Colon (tissue), 2 donors: ENCODE data around the gene P4HA3.

Source experiments
- FAIRE-seq: peaks from 2 replicates; lab custom pipeline; 2012; peaks lifted over from hg19 to GRCh38; lab: Jason Lieb, UNC
- donor health status: control.
- donor health status: control.

Gene P4HA3

DNA sequence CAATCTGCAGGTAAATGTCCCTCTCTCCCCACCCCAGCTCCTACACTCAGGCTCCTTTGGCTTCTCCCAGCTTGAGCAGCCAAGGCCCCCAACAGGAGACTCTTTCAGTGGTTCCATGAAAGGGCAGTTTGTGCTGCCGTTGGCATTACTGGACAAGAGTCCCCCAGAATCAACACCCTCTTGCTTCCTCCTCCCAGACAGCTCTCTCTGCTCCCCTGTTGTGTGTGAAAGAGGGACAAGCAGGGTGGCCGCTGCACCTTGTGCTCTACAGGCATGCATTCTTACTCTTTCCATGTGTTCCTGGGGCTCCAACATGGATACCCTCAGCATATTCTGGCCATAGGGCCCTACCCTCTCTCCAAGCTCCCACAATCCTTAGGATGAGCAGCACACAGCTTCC lies 48.7 kb downstream of the P4HA3 start:
- no peak for FAIRE-seq

DNA sequence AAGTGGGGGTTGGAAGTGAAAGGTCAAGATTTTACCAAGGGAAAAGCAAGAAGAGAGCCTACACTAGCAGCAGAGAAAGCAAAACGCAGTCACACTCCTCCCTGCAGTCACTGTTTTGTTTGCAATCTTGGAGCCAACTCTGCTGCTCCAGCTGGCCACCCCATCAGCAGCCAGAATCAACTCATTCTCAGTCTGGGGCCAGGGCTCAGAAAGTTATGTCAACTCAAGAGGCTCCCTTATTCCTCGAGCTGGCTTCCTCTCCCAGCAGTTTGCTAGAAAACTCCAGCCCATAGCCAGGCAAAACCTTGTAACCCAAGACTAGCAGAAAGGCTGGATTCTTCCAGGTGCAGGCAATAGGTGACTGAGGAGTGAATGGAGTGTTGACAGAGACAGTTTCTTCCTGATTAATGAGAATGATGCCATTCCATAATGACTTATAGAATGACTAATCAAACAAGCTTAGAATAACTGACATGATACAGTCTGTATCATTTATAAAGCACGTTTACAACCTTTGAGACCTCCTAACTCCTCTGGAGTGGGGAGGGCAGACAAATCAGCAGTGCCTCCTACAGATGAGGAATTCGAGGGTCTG lies 53.4 kb downstream of the P4HA3 start:
- no peak for FAIRE-seq

DNA sequence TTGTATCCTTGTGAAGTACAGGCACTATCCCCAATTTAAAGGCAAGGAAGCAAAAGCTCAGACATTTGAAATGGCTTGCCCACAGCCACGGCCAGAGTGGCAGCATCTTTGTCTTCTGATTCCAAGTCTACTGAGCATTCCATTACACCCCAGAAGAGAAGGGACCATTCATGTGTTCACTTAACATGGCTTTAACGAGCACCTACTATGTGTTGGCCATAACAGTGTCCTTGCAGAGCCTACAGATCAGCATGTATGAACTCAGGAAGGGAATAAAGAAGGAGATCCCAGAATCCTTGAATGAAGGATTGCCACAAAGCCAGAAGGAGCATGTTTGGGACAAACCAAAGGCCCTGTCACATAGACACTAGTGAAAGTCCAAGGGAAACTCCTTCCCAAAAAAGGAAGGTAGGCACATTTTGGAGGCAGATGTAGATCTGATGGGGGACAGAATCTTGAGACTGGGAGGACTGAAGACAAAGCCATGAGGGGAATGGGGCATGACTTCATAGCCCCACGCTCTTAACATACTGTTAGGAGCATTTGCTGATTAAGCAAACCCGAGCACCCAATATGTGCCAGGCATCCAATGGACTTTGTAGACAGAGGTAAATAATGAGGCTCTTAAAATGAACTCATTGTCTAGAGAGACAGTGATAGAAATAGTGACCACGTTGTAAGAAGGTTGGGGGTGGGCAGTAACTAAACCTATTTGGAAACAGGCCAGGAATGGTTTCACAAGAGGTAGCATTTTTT lies 54.9 kb downstream of the P4HA3 start:
- no peak for FAIRE-seq

DNA sequence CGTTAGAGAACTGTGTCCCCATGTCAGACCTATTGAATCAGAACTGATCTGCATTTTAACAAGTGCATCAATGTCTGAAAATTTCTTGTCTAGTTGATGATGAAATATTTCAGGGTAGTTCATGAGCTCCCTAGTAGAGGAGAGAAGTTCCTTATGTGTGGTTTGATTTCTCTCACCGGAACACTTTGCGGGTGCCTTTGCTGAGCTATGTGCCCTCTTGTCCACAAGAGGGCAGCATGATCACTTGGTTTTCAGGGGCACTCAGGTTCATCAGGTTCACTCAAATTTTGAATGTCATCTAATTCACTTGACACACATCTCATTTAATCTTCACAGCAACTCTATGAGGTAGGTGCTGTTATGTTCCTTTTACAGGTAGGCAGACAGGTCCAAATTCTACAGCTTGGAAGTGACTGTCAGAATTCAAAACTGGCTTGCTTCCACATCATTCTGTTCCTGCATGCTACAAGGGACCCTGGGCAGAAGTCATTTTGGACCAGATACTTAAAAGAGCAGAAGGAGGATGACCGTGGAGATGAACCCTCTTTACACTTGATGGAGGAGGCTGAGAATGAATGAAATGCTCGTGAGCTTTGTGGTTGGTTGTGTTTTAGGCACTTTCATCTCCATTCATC lies 55.6 kb downstream of the P4HA3 start:
- no peak for FAIRE-seq

DNA sequence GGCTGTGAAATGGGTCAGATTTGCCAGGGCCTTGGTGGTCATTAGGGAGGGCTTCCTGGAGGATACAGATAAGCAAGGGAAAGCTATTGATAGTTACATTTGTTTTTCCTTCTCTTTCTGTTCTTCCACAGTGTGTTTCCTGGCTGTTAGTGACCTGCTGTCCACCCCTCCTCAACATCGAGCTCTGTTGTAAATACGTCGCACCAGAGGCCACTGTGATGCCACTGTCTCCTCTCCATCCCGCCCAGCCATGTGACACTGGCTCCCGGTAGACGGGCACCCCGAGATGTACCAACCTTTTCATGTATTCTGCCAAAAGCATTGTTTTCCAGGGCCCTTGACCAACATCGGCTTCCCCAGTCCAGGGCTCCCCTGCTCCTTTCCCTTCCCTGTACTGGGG lies 58.1 kb downstream of the P4HA3 start:
- FAIRE-seq: no peak

DNA sequence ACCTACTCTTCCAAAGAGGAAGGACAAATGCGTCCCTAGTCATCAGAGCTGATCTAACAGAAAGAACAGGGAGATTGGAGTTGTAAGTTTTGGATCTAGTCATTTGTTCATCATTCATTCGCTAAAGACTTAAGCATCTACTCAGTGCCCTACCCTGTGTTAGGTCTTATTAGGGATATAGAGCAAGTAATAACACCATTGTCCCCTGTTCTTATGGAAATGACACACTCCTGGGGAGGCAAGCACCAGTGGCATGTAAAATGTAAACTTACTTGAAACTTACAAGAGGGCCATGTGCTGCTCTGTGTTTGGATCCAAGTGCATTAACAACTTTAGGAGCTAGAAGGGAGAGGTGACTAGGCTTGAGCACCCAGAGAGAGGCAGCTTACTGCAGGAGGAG lies 61.9 kb downstream of the P4HA3 start:
- FAIRE-seq: no peak

DNA sequence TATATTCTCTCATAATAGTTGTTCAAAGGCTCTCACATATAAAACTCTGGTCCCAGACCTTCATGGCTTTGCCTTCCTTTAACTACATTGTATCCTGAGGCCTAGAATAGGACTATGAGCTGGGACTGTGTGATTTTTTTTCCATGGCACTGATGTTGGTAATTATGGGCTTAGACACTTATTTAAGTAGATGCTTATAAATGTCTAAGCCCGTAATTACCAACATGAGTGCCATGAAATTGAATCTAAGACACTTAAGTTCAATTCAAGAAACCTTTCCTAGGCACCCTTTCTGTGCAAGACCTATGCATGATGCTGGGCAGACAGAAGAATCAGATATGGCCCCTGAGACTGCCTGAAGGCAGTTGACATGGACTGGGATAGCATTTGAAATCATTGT lies 63.0 kb downstream of the P4HA3 start:
- no peak for FAIRE-seq

DNA sequence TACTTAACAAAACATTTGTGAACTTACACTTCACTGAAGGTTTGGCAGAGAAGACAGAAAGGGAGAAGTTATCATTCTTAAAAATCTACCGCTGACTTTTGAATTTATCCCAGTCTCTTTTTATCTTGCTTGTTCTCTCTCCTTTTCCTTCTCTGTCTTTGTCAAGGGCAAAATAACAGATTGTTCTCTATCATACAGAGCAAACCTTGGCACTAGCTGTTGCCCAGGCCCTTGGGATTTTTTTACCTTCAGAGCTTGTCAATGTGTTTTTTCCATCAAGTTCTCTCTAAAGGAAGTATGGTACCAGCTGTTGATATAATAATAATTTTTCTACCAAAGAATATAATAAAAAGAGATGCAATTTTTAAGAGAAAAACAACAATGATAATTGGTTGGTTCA lies 73.2 kb downstream of the P4HA3 start:
- FAIRE-seq: no peak

DNA sequence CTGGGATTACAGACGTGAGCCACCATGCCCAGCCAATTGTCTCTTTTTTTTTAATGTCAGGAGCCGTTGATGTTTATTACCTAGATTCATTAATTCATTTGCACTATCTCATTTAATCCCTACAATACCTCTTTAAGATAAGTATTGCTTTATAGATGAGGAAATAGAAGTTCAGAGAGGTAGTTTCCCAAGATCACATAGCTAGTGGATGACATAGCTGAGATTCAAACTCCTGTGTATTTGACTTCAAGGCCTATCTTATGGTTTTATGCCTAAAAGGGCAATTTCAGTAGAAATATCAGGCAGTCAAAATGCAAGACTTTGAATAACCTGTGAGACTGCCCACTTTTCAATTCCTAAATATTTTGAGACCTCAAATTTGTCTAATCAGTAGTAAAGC lies 73.9 kb downstream of the P4HA3 start:
- FAIRE-seq: no peak

DNA sequence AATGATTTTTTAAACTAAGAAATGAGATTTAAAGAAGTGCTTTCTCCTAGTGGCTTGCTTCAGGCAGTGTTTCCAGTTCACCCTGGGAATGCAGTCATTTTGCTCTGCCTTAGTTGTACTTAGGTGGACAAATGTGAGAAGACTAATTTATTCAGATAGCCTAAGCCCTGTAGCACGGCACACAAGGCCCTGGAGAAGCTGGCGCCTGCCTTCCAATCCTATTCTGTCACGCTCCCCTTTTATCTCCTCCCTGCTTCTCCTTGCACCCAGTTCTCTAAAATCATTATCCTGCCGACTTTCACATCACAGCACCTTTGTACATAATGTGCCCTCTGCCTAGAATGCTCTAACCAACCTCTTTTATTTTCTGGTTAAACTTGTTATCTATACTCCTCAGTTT lies 76.3 kb downstream of the P4HA3 start:
- no peak for FAIRE-seq

DNA sequence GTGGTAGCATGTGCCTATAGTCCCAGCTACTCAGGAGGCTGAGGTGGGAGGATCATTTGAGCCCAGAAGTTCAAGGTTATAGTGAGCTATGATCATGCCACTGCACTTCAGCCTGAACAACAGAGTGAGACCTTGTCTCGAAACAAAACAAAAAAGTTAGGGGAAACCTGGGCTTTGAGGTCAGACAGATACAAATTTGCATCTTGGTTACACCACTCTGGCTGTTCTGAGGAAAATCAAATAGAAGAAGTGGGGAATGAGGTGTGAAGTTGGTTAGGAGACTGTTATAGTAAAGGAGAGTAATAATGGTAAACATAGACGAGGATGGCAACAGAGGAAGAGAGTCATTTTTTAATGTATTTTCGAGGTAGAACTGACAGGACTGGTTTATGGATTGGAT lies 77.8 kb downstream of the P4HA3 start:
- FAIRE-seq: no peak

DNA sequence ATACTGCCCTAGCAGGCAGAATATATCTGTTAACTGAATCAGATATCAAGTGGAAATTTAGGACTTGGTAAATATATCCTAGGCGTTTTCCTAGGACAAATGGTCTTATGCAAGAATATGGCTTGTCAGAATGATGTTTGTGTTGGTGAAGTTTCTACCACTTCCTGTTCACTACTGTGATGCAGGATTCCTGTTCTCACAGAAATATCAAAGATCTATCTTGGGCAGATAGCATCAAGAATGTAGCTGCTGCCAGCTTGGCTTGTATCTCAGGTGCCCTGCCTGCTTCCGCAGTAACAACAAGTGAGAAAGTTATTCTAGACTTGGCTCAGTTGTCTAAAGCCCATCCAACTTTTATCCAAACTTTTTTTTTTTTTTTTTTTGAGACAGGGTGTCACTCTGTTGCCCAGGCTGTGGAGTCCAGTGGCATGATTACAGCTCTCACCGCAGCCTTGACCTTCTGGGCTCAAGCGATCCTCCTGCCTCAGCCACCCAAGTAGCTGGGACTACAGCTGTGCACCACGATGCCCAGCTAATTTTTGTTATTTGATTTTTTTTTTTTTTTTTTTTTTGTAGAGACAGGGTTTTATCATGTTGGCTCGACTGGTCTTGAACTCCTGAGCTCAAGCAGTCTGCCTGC lies 79.0 kb downstream of the P4HA3 start:
- FAIRE-seq: no peak

DNA sequence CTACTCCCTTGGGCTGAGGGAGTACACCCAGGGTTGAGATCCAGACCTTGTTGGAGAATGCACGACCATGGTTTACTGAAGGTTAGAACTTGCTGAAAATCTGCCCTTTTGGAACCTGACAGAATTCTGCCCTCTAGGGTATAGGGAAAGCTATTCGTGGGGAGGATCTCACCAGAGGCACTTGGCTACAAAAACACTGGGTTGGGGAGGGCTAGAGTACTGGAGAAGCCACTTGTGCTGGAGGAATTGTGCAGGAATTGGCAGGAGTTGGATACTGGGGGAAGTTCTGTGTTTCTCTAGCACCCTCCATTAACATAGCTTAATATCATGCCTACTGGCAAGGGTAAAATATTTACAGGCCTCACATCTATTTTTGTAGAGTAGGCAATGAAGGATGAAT lies 84.5 kb downstream of the P4HA3 start:
- no peak for FAIRE-seq

DNA sequence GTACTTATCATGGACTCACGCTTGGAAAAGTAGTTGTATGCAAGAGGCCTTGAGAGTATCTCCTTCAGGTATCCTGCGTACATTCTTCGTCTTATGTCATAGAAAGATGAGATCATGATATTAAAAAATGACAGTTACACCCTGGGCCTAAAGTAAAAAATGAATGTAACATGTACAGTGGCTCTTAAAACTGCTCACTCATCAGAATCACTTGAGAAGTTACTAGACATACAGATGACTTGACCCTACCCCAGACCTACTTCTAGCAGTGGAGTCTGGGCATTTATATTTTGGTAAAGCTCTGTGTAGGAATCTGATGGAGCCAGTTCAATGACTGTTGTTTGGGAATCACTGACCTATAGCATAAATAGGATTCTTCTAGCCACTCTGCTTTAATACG lies 85.9 kb downstream of the P4HA3 start:
- no peak for FAIRE-seq

DNA sequence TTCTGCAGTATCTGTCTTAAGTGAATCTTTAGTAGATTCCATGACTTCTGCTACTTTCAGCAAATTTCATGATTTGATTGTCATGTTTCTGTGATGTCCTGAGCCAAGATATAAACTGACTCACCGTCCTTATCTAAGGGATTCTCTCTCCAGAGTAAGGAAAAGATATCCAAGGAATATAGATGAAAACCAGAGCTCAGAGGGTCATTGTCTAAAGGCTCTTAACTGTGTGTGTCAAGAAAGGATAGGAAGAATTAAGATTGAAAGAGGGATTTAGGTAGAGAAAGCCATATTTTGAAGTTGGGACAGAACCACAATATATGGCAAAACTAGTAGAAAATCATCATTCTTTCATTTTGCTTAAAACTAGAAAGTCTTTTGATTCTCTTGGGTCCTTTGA lies 89.6 kb downstream of the P4HA3 start:
- FAIRE-seq: no peak

DNA sequence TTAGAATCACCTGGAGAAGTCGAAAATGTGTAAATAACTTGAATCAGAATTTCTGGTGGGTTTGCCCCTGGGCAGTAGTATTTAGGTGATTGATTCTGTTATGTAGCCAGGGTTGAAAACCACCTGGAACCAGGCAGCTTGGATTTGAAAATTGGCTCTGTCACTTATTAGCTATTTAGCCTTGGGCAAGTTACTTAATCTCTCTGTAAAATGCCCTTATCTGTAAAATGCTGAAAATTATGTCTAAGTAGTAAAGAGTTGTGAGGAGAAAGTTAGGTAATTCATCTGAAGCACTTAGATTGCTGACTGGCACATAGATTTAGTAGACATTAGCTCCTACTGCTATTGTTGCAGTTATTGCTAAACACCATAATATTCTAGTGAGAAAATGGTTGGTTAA lies 91.1 kb downstream of the P4HA3 start:
- no peak for FAIRE-seq
